Renal cortical epithelial cell (primary cell): Measurements from ENCODE around the gene CENPX. TPM values are rescaled to one million over a fixed set of nuclear protein-coding genes. Genes with fewer than 3 reads are reported as not detected.

Source experiments
- DNase-seq: peaks from one replicate; pipeline ENCODE4 v3.0.0-alpha.2; 2011; ENCODE audit warnings: low read depth
- total RNA-seq: library from RNA; depleted of rRNA; stranded (reverse); fragments of >200 nt; gene quantifications from 2 replicates; pipeline ENCODE4 v1.2.3, GENCODE V29; 2014

The CENPX gene
- 13.6 and 63.6 TPM in 2 replicates for total RNA-seq

DNA sequence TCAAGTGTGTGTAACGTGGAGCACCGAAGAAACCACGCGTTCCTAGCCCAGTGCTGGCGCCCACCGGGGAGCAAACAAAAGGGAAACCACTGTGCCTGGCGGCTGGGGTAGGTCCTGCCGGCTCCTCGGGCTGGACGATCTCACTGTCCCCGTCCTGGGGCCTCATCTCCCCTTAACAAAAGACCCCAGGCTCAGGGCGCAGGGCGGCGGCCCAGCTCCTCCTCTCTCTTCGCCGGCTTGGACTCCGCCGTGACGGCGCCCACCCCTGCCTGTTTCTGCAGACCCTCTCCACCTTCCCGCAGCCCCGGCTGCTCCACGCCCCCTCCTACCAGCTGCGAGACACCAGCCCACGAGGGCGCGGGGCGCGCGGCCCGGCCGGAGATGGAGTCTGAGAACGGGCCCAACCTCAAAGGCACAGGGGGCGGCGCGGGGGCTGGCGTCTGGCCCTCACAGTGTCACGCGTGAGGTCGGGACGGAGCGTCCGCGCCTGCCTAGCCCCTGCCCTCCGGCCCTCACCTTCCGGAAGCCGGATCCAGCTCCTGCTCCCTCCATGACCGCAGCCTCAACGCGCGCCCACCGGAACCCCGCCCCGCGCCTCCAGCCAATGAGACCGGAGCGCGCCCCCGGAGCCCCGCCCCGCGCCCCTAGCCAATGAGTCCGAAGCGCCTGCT, at the start of gene CENPX:
Gene CENPX, minus strand, starts transcription at position 569 of the 671 bp plus-strand sequence. Its CDS starts 17 bp downstream, at position 552.
- DNase-seq: no peak

DNA sequence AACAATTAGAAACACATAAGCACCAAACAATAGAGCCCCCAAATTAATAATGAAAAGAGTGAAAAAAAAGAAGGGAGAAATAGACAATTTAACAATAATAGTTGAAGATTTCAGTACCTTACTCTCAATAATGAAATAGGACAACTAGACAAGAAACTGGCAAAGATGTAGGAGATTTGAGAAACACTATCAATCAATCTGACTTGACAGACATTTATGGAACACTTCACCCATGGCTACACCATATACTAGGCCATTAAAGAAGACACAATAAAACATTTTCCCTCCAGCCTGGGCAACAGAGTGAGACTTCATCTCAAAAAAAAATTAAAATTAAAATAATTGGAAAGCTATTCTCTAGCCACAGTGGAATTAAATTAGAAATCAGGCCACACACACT, 47.9 kb upstream of the CENPX start:
- DNase-seq: no peak

GRCh38 chr17:82065638-82066303, 43.1 kb upstream of the CENPX start, which contains the start of gene DUS1L:
Gene DUS1L, minus strand, starts transcription at chr17:82065804. Its CDS starts 745 bp downstream, at chr17:82065059.
- no peak for DNase-seq

DNA sequence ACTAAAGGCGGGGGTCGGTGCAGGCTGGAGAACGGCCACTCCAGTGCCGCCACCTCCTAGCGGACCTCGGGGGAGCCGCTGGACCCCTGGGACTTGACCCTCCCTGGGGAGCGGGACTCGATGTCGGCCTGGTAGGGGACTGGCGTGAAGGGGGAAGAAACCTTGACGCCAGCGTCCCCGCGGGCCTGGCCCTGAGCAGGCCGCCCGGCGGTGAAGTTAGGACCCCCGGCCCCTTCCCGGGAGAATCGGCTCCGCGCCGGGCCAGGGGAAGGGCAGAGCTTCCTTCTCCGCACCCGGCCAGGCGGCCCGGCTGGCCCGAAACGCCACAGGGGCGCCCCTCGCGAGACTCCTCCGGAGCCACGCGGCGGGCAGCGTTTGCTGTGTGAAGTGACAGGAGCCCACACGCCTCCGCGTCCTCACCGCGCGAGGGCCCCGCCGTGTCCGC, 42.5 kb upstream of the CENPX start:
- no peak for DNase-seq

DNA sequence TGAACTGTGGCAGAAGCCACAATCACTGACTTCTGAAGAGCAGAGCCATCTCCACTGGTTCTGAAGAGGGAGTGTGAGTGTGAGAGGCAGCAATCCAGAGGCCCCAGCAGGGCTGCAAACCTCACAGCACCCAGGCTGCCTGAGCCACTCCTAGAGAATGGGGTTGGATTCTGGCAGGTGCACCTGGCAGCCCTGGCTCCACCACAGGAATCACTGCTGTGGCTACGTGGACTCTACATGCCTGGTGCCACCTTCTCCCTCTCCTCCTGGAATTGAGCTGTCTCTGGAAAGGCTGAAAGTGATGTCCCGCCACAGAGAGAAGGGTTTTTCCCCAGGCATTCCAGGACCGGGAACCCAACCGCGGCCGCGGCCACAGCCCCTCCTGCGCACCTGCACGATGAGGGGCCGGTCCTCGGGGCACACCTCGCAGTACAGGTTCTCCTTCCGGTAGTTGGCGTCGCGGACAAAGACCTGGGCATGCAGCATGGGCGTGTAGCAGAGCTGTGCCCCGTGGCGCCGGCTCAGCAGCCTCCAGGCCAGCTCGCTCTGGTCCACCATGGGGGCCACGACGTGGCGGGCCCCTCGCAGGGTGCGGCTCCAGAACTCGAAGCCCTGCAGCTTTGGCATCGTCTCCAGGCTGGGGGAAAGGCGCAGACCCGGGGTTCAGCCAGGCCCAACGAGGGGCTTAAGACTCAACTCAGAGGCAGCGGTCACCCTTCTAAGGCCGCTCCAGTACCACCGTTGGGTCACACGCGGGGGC, 41.9 kb upstream of the CENPX start:
- DNase-seq: no peak

- DNase-seq: no peak
Measured at GRCh38 chr17:82063424-82064415, 41.0 kb upstream of the CENPX start.

GRCh38 chr17:82062984-82063368, 40.3 kb upstream of the CENPX start:
- DNase-seq: no peak

DNA sequence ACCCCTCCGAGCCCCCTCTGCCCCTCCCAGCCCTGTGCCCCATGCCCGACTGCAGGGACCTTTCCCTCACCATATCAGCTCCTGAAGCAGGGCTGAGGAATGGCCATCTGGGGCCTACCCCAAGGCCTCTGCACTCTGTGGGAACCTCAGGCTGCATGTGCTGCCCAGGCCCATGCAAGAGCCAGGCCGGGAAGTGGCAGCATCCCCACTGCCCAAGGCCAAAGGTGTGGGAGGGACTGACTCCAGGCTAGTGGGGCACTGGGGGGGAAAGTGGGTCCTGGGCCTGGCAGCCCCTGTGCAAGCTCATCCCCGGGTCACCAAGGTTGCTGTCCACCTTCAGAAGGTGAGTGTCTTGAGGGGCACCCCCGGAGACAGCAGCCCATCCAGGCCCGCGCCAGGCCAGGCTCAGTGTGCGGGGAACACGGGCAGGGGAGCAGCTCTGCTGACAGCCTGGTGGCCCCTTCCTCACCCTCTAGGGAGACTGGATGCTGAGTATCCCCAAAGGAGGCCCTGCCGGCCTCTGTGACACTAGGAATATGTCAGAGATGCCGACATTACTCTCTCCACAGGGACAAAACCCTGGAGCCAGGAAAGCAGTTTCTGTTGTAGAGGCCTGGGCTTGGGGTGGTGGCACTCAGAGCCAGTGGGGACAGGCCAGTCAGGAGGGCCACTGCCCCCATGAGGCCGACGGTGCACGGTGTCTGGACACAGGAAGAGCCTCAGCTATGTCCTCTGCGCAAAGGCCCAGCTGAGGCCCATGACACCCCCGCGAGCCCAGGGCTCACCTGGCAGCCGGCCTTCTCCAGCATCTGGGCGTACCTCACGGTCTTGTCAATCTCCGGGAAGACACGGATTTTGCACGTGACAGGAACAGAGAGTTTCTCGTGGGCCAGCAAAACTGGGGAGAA, 39.7 kb upstream of the CENPX start:
- DNase-seq: no peak

DNA sequence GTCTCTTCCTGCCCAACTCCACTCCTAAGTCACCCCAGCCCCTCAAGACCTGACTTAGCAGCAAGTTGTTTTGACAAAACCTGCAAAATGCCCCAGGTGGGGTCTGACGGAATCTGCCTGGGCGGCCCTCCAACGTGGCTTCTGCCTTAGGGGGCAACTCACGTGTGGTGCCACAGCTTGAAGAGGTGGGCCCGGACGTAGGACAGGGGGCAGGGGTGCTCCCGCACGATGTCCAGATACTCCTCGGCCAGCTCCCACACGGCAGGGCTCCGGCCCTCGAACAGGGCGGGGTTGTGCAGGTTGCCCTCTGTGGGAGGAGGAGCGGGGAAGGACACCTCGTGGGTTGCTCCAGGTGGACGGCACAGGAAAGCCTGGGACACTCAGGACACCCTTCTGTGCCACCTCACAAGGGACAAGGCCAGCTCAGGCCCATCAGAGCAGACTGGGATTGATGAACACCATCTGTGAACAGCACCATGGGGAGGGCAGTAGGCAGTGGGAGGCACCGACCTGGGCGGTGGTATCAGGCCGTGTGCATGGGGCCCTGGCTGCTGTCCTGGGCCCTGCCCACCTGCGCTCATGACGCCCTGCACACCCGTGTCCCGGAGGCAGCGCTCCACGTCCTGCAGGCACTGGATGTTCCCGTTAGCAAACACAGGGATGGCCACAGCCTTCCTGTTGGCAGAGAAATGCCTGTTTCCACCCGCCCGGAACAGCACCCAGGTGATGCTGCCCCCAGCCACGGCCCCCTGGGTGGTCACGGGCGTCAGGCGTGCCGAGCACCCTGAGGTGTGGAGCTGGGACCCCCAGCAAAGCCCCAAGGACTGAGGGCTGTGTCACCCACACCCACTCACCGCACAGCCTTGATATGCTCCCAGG, 38.6 kb upstream of the CENPX start:
- no peak for DNase-seq

- DNase-seq: no peak
Measured at GRCh38 chr17:82060614-82061013, 37.9 kb upstream of the CENPX start.

- no peak for DNase-seq
Measured at GRCh38 chr17:82060001-82060380, 37.3 kb upstream of the CENPX start.

DNA sequence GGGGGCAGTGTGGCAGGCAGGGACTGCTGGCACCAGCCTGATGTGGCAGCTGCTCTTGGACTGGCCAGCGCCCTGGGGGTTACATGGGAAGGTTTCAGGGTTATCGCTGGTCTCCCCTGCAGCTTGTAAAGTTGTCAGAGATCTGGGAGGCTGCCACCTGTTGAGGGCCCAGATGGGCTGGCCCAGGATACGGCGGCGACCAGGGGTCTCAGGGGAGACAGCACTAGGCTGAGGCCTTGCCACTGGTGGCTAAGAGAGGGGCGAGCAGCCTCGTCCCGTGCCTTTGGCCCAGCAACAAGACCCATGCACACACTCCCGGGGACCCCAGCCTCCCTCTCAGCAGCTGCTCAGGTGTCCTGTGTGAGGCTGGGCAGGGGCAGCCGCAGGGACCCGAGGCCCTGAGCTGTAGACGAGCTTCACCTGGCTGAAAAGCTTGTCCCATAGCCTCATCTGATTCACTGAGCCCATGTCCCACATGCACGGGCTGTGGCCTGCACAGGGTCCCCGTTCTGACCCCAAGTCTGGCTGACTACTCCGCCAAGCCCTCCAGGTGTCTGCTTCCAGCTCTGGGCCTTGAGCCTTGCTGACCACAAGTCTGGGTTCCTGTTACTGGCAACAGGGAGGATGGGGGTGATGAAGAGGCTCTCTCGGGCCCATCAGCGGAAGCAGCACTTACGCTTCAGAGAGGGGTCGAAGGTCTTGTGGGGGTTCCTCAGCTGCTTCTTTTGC, 36.8 kb upstream of the CENPX start:
- DNase-seq: no peak

- no peak for DNase-seq
Measured at GRCh38 chr17:82058855-82059249, 36.2 kb upstream of the CENPX start.

DNA sequence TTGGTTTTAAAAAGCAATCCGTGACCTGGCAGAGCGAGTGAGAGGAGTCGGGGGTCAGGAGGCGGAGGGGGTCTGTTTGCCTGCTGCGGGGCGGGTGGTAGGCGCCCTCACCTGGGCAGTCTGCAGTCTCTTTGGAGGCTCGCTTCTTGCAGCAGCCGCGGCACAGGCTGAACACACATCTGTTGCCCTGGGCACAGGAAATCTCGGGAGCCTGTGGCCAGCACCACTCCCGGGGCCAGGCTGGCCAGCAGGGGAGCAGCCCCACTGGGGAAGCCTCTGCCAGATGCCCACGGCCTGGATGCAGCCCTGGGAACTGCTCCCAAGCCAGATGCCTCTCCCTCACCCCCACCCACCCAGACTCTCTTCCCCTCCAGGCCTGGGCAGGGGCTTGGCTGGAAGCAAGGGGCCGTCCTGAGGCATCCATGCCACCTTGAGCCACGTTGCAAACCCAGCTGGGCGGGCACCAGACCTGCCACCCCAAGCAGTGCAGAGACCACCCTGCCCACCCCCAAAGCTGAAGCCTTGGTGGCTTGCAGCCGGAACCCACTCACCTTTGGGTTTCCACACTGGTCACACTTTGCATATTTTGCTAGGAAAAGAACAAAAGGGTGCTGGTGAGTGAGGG, 35.7 kb upstream of the CENPX start:
- DNase-seq: no peak

GRCh38 chr17:82056729-82057621, 34.3 kb upstream of the CENPX start:
- no peak for DNase-seq

GRCh38 chr17:82055965-82056728, 33.5 kb upstream of the CENPX start:
- DNase-seq: no peak
